ENCODE measurements around the gene GDI2.

GDI2 gene

DNA sequence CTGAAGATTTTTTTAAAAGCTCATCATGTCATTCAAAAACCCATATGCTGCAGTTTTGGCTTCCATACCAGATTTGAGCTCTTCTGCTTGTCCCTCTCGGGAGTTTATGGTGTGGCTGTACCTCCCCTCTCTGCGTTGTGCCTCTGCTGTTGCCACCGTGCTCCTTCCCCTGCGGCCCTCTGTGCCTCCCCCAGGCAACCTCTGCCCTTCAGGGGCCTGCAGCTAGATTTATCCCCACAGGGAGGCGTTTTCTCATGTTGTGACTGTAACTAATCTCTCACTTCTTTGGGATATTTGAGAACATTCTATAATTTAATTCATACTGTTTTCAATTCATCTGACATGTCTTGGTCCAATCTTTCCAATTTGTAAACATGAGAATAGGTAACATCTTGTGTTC, 75.9 kb downstream of the GDI2 start:
- no peak for DNase-seq

- no peak for DNase-seq
These were observed 76.6 kb downstream of the GDI2 start for GRCh38 chr10:5736591-5736990.

GRCh38 chr10:5735119-5735518, 78.1 kb downstream of the GDI2 start:
- DNase-seq, result no peak

DNA sequence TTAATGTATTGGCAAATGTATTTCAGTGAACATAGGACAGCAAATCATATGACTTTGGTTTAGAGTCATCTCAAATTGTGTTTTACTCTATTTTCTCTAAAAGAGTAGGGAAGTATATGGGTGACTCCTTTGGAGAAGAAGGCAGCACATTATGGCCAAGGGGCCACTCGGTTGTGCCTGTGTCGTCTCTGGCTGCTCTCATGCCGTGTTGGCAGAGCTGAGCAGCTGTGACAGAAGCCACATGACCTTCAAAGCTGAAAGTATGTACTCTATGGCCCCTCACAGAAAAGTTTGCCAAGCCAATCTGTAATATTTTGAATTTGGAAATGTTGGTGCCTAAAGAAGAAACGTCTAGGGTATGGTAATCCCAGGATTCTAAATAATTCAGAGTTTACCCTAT, 81.1 kb downstream of the GDI2 start:
- no peak for DNase-seq

GRCh38 chr10:5731559-5731958, 81.7 kb downstream of the GDI2 start:
- no peak for DNase-seq

DNA sequence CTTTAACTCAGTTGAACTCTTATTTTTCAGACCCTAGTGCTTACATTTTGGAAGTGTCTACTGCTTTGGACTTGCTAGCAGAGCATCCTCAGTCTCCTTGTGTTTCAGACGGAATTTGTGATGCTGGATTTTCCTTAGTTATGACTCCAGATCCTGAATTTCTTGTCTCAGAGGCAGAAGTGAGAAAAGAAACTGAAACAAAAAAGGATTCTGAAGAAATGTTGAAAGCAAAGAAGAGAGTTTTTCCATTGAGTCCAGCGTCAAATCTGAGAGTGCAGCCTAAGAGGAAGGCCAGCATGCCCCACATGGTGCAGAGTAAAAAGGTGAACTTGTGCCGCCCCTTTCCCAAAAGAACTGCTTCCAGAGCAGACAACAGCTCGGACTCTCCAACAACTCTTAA, 82.5 kb downstream of the GDI2 start:
- DNase-seq, result no peak

- no peak for DNase-seq
These were observed 89.5 kb downstream of the GDI2 start for GRCh38 chr10:5723692-5724091.

DNA sequence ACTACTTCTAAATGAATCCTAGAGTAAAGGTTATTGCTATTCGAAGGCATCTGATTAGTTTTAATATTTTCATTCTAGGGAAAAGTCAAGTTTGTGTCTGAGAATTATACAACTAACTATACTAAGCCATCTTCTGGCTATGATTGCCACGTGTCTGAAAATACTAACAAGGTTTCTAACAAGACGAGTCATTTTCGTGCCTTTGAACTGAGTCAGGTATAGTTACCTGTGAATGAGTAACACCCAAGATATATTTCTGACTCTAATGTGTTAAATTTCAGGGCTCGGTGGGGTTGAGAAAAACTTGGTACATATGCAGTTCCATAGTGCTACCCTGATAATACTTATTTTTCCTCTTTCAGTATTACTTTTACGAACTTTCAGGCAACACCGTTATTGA, 93.1 kb downstream of the GDI2 start:
- no peak for DNase-seq

DNA sequence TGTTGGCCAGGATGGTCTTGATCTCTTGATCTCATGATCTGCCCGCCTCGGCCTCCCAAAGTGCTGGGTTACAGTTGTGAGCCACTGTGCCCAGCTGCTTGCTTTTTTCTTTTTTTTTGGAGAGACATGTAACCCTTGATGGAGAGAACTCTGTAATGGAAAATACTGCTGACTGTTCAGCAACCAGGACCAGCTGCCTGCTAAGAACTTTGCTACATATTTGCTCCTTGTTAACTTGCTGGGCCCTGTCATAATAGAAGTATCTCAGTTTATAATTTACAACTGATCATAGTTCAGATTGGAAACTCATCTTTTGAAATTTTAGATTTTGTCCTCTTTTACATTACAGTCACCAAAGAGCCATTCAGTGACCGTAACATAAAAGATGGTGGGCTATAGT, 93.7 kb downstream of the GDI2 start:
- DNase-seq, result no peak

Data from HCEC 1CT (cell line).